HTERT RPE-1 (cell line): ENCODE measurements around the gene PNMA8B.
"Not testable (repeated sequence)": the region's sequence is repeated elsewhere in the genome, so short reads cannot be mapped to it uniquely, and the experiment has no call there.

Experiments used
- in situ Hi-C: fragments of 300-500 bp; cut with MboI; formaldehyde crosslinking; loops from 4 replicates; pipeline ENCODE4 v1.14.3; 2020; ENCODE audit warnings: low sequenced_read_pairs

The PNMA8B gene

GRCh38 chr19:46514589-46515289 lies 19.1 kb upstream of the PNMA8B start:
- in situ Hi-C loops: no loop called here

- in situ Hi-C loops: no loop called here
Measured at GRCh38 chr19:46513461-46514236, 18.0 kb upstream of the PNMA8B start.

- in situ Hi-C loops: no loop called here
Measured at GRCh38 chr19:46511237-46511636, 15.6 kb upstream of the PNMA8B start.

GRCh38 chr19:46508206-46508605 lies 12.5 kb upstream of the PNMA8B start:
- in situ Hi-C loops: no loop called here

- in situ Hi-C loops: no loop called here
Measured at GRCh38 chr19:46503848-46504453, 8.3 kb upstream of the PNMA8B start.

- in situ Hi-C loops: no loop called here
Measured at GRCh38 chr19:46502891-46503290, 7.2 kb upstream of the PNMA8B start.

- in situ Hi-C loops: no loop called here
Measured at GRCh38 chr19:46499692-46500091, 4.0 kb upstream of the PNMA8B start.

- in situ Hi-C loops: no loop called here
Measured at GRCh38 chr19:46497773-46498172, 2.1 kb upstream of the PNMA8B start.

- in situ Hi-C loops: not testable (repeated sequence)
Measured at GRCh38 chr19:46496886-46497285, 1.2 kb upstream of the PNMA8B start.

- in situ Hi-C loops: no loop called here
Measured at GRCh38 chr19:46496304-46496703, 637 bp upstream of the PNMA8B start.

- in situ Hi-C loops: no loop called here
Measured at GRCh38 chr19:46494941-46495785, 504 bp downstream of the PNMA8B start.

- in situ Hi-C loops: no loop called here
Measured at GRCh38 chr19:46494146-46494940, 1.3 kb downstream of the PNMA8B start.

GRCh38 chr19:46493236-46494145 lies 2.2 kb downstream of the PNMA8B start:
- in situ Hi-C loops: no loop called here

GRCh38 chr19:46492841-46493235 lies 2.8 kb downstream of the PNMA8B start:
- in situ Hi-C loops: no loop called here

- in situ Hi-C loops: no loop called here
Measured at GRCh38 chr19:46491975-46492682, 3.5 kb downstream of the PNMA8B start.

GRCh38 chr19:46490774-46491173 lies 4.9 kb downstream of the PNMA8B start:
- in situ Hi-C loops: no loop called here

GRCh38 chr19:46489445-46490272 lies 6.0 kb downstream of the PNMA8B start:
- in situ Hi-C loops: no loop called here

- in situ Hi-C loops: no loop called here
Measured at GRCh38 chr19:46488551-46488950, 7.1 kb downstream of the PNMA8B start.
